Neuronal stem cell (in vitro differentiated cells): ENCODE results near the gene STIP1.

Experiments used
- DNase-seq: peaks from one replicate; pipeline ENCODE4 v3.0.0-alpha.2; 2013; ENCODE audit warnings: low spot score
- H2AFZ ChIP-seq: one replicate; pipeline ENCODE4 v1.6.1; 2013; ENCODE audit warnings: mild to moderate bottlenecking, low read length, inconsistent platforms
- H2AK5ac ChIP-seq: 2 replicates; pipeline ENCODE4 v1.6.1; 2013; ENCODE audit warnings: low read depth, mild to moderate bottlenecking, inconsistent platforms, low read length, moderate library complexity, mixed read lengths
- H2BK120ac ChIP-seq: 2 replicates; pipeline ENCODE4 v1.6.1; 2013; ENCODE audit warnings: low read depth, mild to moderate bottlenecking, inconsistent platforms, low read length, moderate library complexity, mixed read lengths
- H2BK12ac ChIP-seq: one replicate; pipeline ENCODE4 v1.6.1; 2013; ENCODE audit warnings: low read length, inconsistent platforms
- H2BK15ac ChIP-seq: 2 replicates; pipeline ENCODE4 v1.6.1; 2013; ENCODE audit warnings: mild to moderate bottlenecking, low read length, inconsistent platforms, mixed read lengths
- H2BK5ac ChIP-seq: one replicate; pipeline ENCODE4 v1.6.1; 2013; ENCODE audit warnings: inconsistent platforms, mild to moderate bottlenecking, low read length, moderate library complexity
- H3K14ac ChIP-seq: one replicate; pipeline ENCODE4 v1.6.1; 2013; ENCODE audit warnings: low read length, inconsistent platforms
- H3K18ac ChIP-seq: 2 replicates; pipeline ENCODE4 v1.6.1; 2013; ENCODE audit warnings: low read length, inconsistent platforms
- H3K23ac ChIP-seq: 2 replicates; pipeline ENCODE4 v1.6.1; 2013; ENCODE audit warnings: low read depth, mild to moderate bottlenecking, mixed read lengths, low read length, inconsistent platforms; ENCODE audit not compliant: poor library complexity
- H3K27ac ChIP-seq: replicated peaks from 3 replicates; pipeline ENCODE4 v1.5.1; 2013; ENCODE audit warnings: low read length, inconsistent platforms
- H3K27me3 ChIP-seq, 3 experiments: 2 replicates each; pipeline ENCODE4 v1.6.1; 2013; ENCODE audit warnings: low read length in 3 of 3, mild to moderate bottlenecking in 2 of 3, inconsistent platforms in 1 of 3, low read depth in 1 of 3, mixed read lengths in 1 of 3, moderate library complexity in 1 of 3; ENCODE audit not compliant: control insufficient read depth in 3 of 3, insufficient read depth in 3 of 3
- H3K36me3 ChIP-seq, 2 donors: replicated peaks in 1 of 2; 2 replicates each; pipeline ENCODE4 v1.6.1; 2013; ENCODE audit warnings: low read length in 2 of 2; ENCODE audit not compliant: control insufficient read depth in 2 of 2, insufficient read depth in 2 of 2
- H3K4ac ChIP-seq: 2 replicates; pipeline ENCODE4 v1.6.1; 2013; ENCODE audit warnings: inconsistent platforms, mild to moderate bottlenecking, low read length, moderate library complexity
- H3K4me1 ChIP-seq, 2 donors: 1 replicate in 1 of 2; 2 replicates in 1 of 2; pipeline ENCODE4 v1.6.1; 2013; ENCODE audit warnings: low read length in 2 of 2, low read depth in 1 of 2; ENCODE audit not compliant: control insufficient read depth in 2 of 2, insufficient read depth in 1 of 2
- H3K4me2 ChIP-seq: one replicate; pipeline ENCODE4 v1.6.1; 2013; ENCODE audit warnings: mild to moderate bottlenecking, low read length, inconsistent platforms; ENCODE audit not compliant: insufficient read depth, poor library complexity, severe bottlenecking
- H3K4me3 ChIP-seq, 2 donors: 2 replicates each; pipeline ENCODE4 v1.5.1; 2013; ENCODE audit warnings: low read length in 2 of 2, mild to moderate bottlenecking in 2 of 2, inconsistent platforms in 1 of 2, moderate library complexity in 1 of 2
- H3K79me1 ChIP-seq: one replicate; pipeline ENCODE4 v1.6.1; 2013; ENCODE audit warnings: low read depth, mild to moderate bottlenecking, inconsistent platforms, low read length, moderate library complexity
- H3K9ac ChIP-seq: one replicate; pipeline ENCODE4 v1.6.1; 2013; ENCODE audit warnings: mild to moderate bottlenecking, low read depth, low read length, inconsistent platforms; ENCODE audit not compliant: poor library complexity
- H3K9me3 ChIP-seq, 2 donors: replicated peaks in 1 of 2; 2 replicates each; pipeline versions ENCODE3 to v1.6.1; 2013; ENCODE audit warnings: low read length in 2 of 2, mild to moderate bottlenecking in 2 of 2, inconsistent platforms in 1 of 2, low read depth in 1 of 2, mixed read lengths in 1 of 2, moderate library complexity in 1 of 2; ENCODE audit not compliant: control insufficient read depth in 2 of 2, insufficient read depth in 1 of 2
- H4K8ac ChIP-seq: one replicate; pipeline ENCODE4 v1.6.1; 2013; ENCODE audit warnings: low read depth, mild to moderate bottlenecking, inconsistent platforms, low read length, moderate library complexity
- H4K91ac ChIP-seq: one replicate; pipeline ENCODE4 v1.6.1; 2013; ENCODE audit warnings: low read length, low read depth, mild to moderate bottlenecking, inconsistent platforms; ENCODE audit not compliant: poor library complexity
- WGBS, 2 donors: extraction: QIAGEN DNeasy Blood & Tissue Kit; methylation state at CpG; one replicate each; pipeline ENCODE4 v1.1.7; 2013; ENCODE audit warnings: missing lambda C conversion rate in 2 of 2, mixed read lengths in 1 of 2; ENCODE audit not compliant: insufficient read length in 2 of 2, insufficient replicate concordance in 1 of 2; ENCODE audit errors: extremely low coverage in 2 of 2; 5-methylcytosine and 5-hydroxymethylcytosine counted together

STIP1 gene

DNA sequence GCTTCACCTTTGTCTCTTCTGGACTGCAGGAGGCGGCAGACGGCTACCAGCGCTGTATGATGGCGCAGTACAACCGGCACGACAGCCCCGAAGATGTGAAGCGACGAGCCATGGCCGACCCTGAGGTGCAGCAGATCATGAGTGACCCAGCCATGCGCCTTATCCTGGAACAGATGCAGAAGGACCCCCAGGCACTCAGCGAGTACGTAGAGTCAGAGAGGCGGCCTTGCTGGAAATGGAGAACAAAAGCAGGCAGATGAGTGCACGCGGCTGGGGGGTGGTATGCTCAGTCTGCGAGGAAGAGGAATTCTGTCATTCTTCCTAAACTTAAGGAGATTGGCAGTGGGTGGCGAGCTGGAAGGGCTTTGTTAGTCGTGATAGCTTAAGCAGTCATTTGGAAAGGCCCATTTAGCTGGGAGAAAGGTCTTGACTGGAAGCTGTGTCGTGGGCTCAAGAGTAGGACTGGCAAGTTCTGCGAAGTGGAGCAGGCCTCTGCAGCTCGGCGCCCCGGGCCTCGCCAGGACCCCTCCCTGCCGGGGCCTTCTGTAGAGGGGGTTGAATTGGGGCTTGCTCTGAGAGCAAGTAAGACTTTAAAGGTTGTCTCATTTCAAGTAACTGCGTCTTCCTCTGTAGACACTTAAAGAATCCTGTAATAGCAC lies 17.6 kb downstream of the STIP1 start:
- Histone ChIP-seq H4K91ac (no peak overlapping the region), H3K4me3 (no peak overlapping the region), H4K8ac (no peak overlapping the region), H3K79me1 (peaks cover 2% of the 10 kb centered on the region), H3K27me3 (no peaks in the 10 kb centered on the region), H3K23ac (no peak overlapping the region), H3K9me3 (peaks cover 0 to 3% of the 10 kb centered on the region in 2 donors), H2BK15ac (no peak overlapping the region), H3K4me2 (no peak overlapping the region), H2BK12ac (no peak overlapping the region), H3K9ac (no peak overlapping the region), H3K4ac (no peak overlapping the region), H2AFZ (no peak overlapping the region), H3K27ac (peak overlapping the region; percentile 30), H3K14ac (no peak overlapping the region), H2AK5ac (no peak overlapping the region), H2BK120ac (no peak overlapping the region), H3K36me3 (peaks cover 60 to 85% of the 10 kb centered on the region in 2 donors), H3K4me1 (peaks cover 6 to 11% of the 10 kb centered on the region in 2 donors), H2BK5ac (no peak overlapping the region), H3K18ac (no peak overlapping the region)
- DNase-seq: no peak
- no CpG with 5 or more reads among the region's 27 CpGs for WGBS, 2 donors

DNA sequence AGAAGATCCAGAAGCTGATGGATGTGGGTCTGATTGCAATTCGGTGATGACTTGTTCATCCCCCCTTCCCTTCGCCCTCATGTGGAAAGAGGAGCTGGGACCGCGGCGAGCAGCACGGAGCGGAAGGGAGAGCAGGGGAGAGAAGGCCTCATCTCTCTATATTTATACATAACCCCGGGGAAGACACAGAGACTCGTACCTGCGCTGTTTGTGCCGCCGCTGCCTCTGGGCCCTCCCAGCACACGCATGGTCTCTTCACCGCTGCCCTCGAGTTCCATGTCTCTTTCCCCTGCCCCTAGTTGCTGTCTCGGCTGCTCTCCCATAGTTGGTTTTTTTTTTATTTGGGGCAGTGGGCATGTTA lies 18.1 kb downstream of the STIP1 start:
- peaks cover 2% of the 10 kb centered on the region for H3K79me1 ChIP-seq
- no peak overlapping the region for H2BK15ac ChIP-seq
- H3K4me2 ChIP-seq: no peak overlapping the region
- no peak overlapping the region for H2BK12ac ChIP-seq
- no peak overlapping the region for H3K4ac ChIP-seq
- H4K91ac ChIP-seq: no peak overlapping the region
- H4K8ac ChIP-seq: no peak overlapping the region
- H2AFZ ChIP-seq: no peak overlapping the region
- H2BK5ac ChIP-seq: no peak overlapping the region
- H3K4me1 ChIP-seq: peaks cover 6 to 11% of the 10 kb centered on the region in 2 donors
- H3K4me3 ChIP-seq: no peak overlapping the region
- peaks cover 60 to 80% of the 10 kb centered on the region in 2 donors for H3K36me3 ChIP-seq
- no peak overlapping the region for H3K23ac ChIP-seq
- H3K9me3 ChIP-seq: peaks cover 0 to 3% of the 10 kb centered on the region in 2 donors
- no peak overlapping the region for H2AK5ac ChIP-seq
- no CpG with 5 or more reads among the region's 16 CpGs for WGBS, 2 donors
- H3K27me3 ChIP-seq: no peaks in the 10 kb centered on the region
- H2BK120ac ChIP-seq: no peak overlapping the region
- no peak for DNase-seq
- no peak overlapping the region for H3K27ac ChIP-seq
- no peak overlapping the region for H3K18ac ChIP-seq
- H3K14ac ChIP-seq: no peak overlapping the region
- H3K9ac ChIP-seq: no peak overlapping the region

DNA sequence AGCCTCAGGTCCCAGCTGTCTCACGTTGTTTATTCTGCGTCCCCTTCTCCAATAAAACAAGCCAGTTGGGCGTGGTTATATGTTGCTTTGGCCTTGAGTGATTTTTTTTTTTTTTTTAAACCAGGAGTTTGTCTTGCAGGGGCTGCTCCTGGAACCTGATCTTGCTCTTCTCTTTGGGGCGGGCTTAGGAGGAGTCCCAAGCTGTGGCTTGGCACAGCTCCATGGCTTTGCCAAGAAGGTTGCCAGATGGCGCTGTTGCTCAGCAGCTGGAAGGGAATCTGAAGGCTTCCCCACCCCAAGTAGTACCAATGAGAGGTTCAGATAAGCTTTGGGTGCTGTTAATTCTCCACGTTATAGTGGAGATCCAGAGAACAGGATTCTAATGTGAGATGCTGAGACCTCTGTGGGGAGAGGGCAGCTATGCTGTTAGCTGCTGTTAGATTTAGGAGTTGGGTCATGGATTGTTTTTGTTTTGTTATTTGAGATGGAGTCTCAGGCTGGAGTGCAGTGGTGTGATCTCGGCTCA lies 18.6 kb downstream of the STIP1 start:
- DNase-seq: peak; percentile 48
- peaks cover 60 to 76% of the 10 kb centered on the region in 2 donors for H3K36me3 ChIP-seq
- no peak overlapping the region for H2AK5ac ChIP-seq

DNA sequence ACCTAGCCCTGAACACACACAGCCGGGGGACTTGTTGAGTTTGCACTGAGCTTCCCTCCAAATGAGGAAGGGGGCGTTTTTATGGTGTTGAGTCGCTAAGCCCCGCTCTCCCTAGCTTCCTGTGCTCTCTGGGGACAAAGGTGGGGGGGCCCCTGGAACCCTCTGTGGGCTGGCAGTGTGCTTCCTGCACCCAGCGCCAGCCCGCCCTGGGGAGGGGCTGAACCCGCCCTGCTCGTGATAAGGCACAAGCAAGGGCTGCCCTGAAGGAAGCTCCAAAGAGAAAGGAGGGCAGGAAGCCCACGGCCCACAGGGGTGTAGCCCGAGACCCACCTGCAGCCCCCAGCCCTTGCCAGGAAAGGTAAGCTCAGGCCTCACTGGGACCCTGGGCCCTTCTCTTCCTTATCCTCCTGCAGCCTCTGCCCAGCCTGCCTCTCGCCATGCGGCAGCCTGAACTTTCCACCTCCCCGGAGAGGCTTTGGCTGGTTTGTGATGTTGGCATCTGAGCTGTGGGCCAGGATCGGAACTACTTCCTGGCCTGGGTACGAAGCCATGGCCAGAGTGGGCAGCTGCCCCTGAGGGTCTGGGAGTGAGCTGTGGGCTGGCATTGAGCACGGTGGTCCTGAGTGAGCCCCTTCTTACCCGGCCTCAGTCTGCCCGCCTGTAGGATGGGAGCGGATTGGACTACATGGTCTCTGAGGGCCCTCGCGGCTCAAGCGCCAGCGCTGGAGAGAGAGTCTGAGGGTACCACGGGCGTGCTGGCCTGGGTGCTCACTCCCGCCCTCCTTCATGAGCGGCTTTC lies 20.7 kb downstream of the STIP1 start, which contains the start of gene FERMT3:
TSS of gene FERMT3 (plus strand) at position 265 of the 799 bp plus-strand sequence. CDS start 644 bp downstream, outside the sequence.
- peak within 1 kb of the TSS; percentile 22 for H2BK12ac ChIP-seq
- H2BK5ac ChIP-seq: peak within 1 kb of the TSS; percentile 80
- WGBS, 2 donors: no CpG with 5 or more reads among the region's 27 CpGs
- H3K79me1 ChIP-seq: peaks cover 2% of the 10 kb centered on the region
- no peak within 1 kb of the TSS for H2BK120ac ChIP-seq
- H3K36me3 ChIP-seq: peaks cover 44 to 54% of the 10 kb centered on the region in 2 donors
- peak within 1 kb of the TSS; percentile 26 for H3K27ac ChIP-seq
- H3K9ac ChIP-seq: no peak within 1 kb of the TSS
- no peak within 1 kb of the TSS for H4K8ac ChIP-seq
- no peak for DNase-seq
- H3K4me3 ChIP-seq: no peak within 1 kb of the TSS
- H3K4me2 ChIP-seq: no peak within 1 kb of the TSS
- peaks cover 0 to 3% of the 10 kb centered on the region in 2 donors for H3K9me3 ChIP-seq
- H2AFZ ChIP-seq: peak within 1 kb of the TSS; percentile 31
- H3K27me3 ChIP-seq: no peaks in the 10 kb centered on the region
- peak within 1 kb of the TSS; percentile 85 for H3K23ac ChIP-seq
- H3K4ac ChIP-seq: no peak within 1 kb of the TSS
- H3K18ac ChIP-seq: peak within 1 kb of the TSS; percentile 38
- peaks cover 6 to 11% of the 10 kb centered on the region in 2 donors for H3K4me1 ChIP-seq
- no peak within 1 kb of the TSS for H4K91ac ChIP-seq
- no peak within 1 kb of the TSS for H2BK15ac ChIP-seq
- no peak within 1 kb of the TSS for H3K14ac ChIP-seq
- H2AK5ac ChIP-seq: no peak within 1 kb of the TSS

More for the DNA sequence above, 18.6 kb downstream of the STIP1 start:
- Histone ChIP-seq H3K79me1 (peaks cover 2% of the 10 kb centered on the region), H3K18ac (no peak overlapping the region), H2AFZ (no peak overlapping the region), H3K4me1 (peaks cover 6 to 11% of the 10 kb centered on the region in 2 donors), H2BK5ac (no peak overlapping the region), H4K8ac (no peak overlapping the region), H2BK15ac (no peak overlapping the region), H2BK12ac (no peak overlapping the region), H3K4me2 (no peak overlapping the region), H3K27ac (no peak overlapping the region), H3K4ac (no peak overlapping the region), H3K9ac (no peak overlapping the region), H3K14ac (no peak overlapping the region), H3K27me3 (no peaks in the 10 kb centered on the region), H3K4me3 (no peak overlapping the region), H2BK120ac (no peak overlapping the region), H3K23ac (no peak overlapping the region), H3K9me3 (peaks cover 0 to 3% of the 10 kb centered on the region in 2 donors), H4K91ac (no peak overlapping the region)
- no CpG with 5 or more reads among the region's 7 CpGs for WGBS, 2 donors
